ENCODE results near the gene C19orf25. TPM values are rescaled to one million over a fixed set of nuclear protein-coding genes. Genes with fewer than 3 reads are reported as not detected.
"Not testable (repeated sequence)": the region's sequence is repeated elsewhere in the genome, so short reads cannot be mapped to it uniquely, and the experiment has no call there.

Gene C19orf25
- total RNA-seq, 1 experiment from 2014 or later = 35.0 TPM

- no TSS peak for BruUV-seq (replicated peaks)
- Histone ChIP-seq H3K36me3 (ENCODE audit: insufficient read depth, low read length, poor library complexity, severe bottlenecking) (peaks cover 37% of the 10 kb centered on the region), H3K4me3 (ENCODE audit: low read depth, low read length, poor library complexity, severe bottlenecking) (no peak overlapping the region), H3K27me3 (replicated peaks; ENCODE audit: insufficient read depth, low read depth, low read length, poor library complexity) (peaks cover 6% of the 10 kb centered on the region), H3K9me3 (ENCODE audit: low read depth, low read length, poor library complexity, severe bottlenecking) (no peaks in the 10 kb centered on the region), H3K27ac (ENCODE audit: low read depth, low read length, poor library complexity, severe bottlenecking) (peak overlapping the region; percentile 37), H3K4me1 (ENCODE audit: insufficient read depth, low read length, poor library complexity, severe bottlenecking) (peaks cover 30% of the 10 kb centered on the region)
- CTCF ChIA-PET = no interaction called here
- TF ChIP-seq EZH2 (IDR thresholded peaks at IDR 0.05; ENCODE audit: borderline replicate concordance, low read depth, low read length, poor library complexity, severe bottlenecking) (no peak), CTCF (conservative IDR thresholded peaks at IDR 0.05; ENCODE audit: low read depth, low read length) (no peak)
- DNase-seq (ENCODE audit: low spot score) = no peak
- intact Hi-C loops (cut with micrococcal nuclease; ENCODE audit: unreplicated experiment) = loop anchor here (10.0 kb wide), 1 partner anchor 167 kb away; the partner anchor contains the start of gene FAM174C
- POLR2A ChIA-PET (ENCODE audit: low non-redundant PET) = interaction anchor here (0.7 kb wide), 1 partner anchor 1271 kb away, joined by 3 read pairs; no protein-coding TSS in a partner anchor
Measured at GRCh38 chr19:1441677-1442438, 37.2 kb downstream of the C19orf25 start.

DNA sequence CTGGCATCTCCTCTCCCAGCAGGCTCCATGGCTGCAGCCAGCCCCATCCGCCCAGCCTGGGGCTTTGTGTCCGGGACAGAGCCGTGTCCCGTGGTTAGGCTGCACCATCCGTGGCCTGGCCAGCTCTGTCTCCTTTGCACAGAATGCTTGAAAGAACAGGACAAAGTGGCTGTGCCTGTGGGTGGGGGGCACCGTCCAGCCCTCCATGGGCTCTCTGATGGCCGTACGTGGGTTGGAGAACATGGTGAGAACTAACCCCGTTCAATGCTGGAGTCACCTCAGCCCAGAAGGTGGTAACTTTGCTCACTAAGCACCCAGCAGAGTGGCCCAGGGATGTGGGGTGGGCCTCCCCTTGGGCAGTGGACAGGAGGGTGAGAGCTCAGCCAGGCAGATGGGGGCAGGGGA lies 38.0 kb downstream of the C19orf25 start:
- Histone ChIP-seq H3K36me3 (ENCODE audit: insufficient read depth, low read length, poor library complexity, severe bottlenecking) (peaks cover 37% of the 10 kb centered on the region), H3K4me1 (ENCODE audit: insufficient read depth, low read length, poor library complexity, severe bottlenecking) (peaks cover 24% of the 10 kb centered on the region), H3K4me3 (ENCODE audit: low read depth, low read length, poor library complexity, severe bottlenecking) (peak overlapping the region; percentile 85), H3K27me3 (replicated peaks; ENCODE audit: insufficient read depth, low read depth, low read length, poor library complexity) (no peaks in the 10 kb centered on the region), H3K27ac (ENCODE audit: low read depth, low read length, poor library complexity, severe bottlenecking) (peak overlapping the region; percentile 37), H3K9me3 (ENCODE audit: low read depth, low read length, poor library complexity, severe bottlenecking) (no peaks in the 10 kb centered on the region)
- no peak for DNase-seq (ENCODE audit: low spot score)
- TF ChIP-seq EZH2 (IDR thresholded peaks at IDR 0.05; ENCODE audit: borderline replicate concordance, low read depth, low read length, poor library complexity, severe bottlenecking) (no peak), CTCF (conservative IDR thresholded peaks at IDR 0.05; ENCODE audit: low read depth, low read length) (no peak)
- BruUV-seq (replicated peaks) = no TSS peak
- CTCF ChIA-PET = no interaction called here
- intact Hi-C loops (cut with micrococcal nuclease; ENCODE audit: unreplicated experiment) = loop anchor here (10.0 kb wide), 1 partner anchor 166 kb away; the partner anchor contains the start of gene FAM174C
- POLR2A ChIA-PET (ENCODE audit: low non-redundant PET) = interaction anchor here (0.6 kb wide), 1 partner anchor 615 kb away, joined by 3 read pairs; no protein-coding TSS in a partner anchor

DNA sequence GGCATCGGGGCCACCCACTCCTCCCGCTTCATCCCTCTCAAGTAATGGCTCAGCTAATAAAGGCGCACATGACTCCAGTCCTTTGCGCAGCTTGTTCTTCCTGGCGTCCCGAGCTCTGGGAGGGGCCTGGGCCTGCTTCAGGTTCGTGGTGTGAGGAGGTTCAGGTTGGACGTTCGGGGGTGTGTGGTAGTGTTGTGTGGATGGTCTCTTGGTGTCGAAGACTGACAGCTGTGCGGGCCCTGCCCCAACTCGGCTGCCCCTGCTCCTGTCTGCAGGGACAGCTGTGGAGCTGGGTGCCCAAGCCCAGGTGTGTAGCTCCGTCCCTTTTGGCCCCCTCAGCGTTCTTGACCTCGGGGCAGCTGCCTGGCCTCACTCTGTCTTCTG lies 38.6 kb downstream of the C19orf25 start:
- H3K27ac ChIP-seq (ENCODE audit: low read depth, low read length, poor library complexity, severe bottlenecking) = peak overlapping the region; percentile 37
- no peaks in the 10 kb centered on the region for H3K27me3 ChIP-seq (replicated peaks; ENCODE audit: insufficient read depth, low read depth, low read length, poor library complexity)
- CTCF ChIA-PET = no interaction called here
- DNase-seq (ENCODE audit: low spot score) = no peak
- H3K36me3 ChIP-seq (ENCODE audit: insufficient read depth, low read length, poor library complexity, severe bottlenecking) = peaks cover 40% of the 10 kb centered on the region
- no peaks in the 10 kb centered on the region for H3K9me3 ChIP-seq (ENCODE audit: low read depth, low read length, poor library complexity, severe bottlenecking)
- BruUV-seq (replicated peaks) = no TSS peak
- H3K4me3 ChIP-seq (ENCODE audit: low read depth, low read length, poor library complexity, severe bottlenecking) = peak overlapping the region; percentile 85
- POLR2A ChIA-PET (ENCODE audit: low non-redundant PET) = interaction anchor here (0.6 kb wide), 1 partner anchor 615 kb away, joined by 3 read pairs; no protein-coding TSS in a partner anchor
- intact Hi-C loops (cut with micrococcal nuclease; ENCODE audit: unreplicated experiment) = loop anchor here (10.0 kb wide), 1 partner anchor 166 kb away; the partner anchor contains the start of gene FAM174C
- no peak for TF ChIP-seq EZH2 (IDR thresholded peaks at IDR 0.05; ENCODE audit: borderline replicate concordance, low read depth, low read length, poor library complexity, severe bottlenecking)
- TF ChIP-seq CTCF (conservative IDR thresholded peaks at IDR 0.05; ENCODE audit: low read depth, low read length) = no peak
- H3K4me1 ChIP-seq (ENCODE audit: insufficient read depth, low read length, poor library complexity, severe bottlenecking) = peaks cover 24% of the 10 kb centered on the region

GRCh38 chr19:1439525-1440417 lies 39.2 kb downstream of the C19orf25 start:
- H3K9me3 ChIP-seq (ENCODE audit: low read depth, low read length, poor library complexity, severe bottlenecking); H3K27me3 ChIP-seq (replicated peaks; ENCODE audit: insufficient read depth, low read depth, low read length, poor library complexity); POLR2A ChIA-PET (ENCODE audit: low non-redundant PET); CTCF ChIA-PET; DNase-seq (ENCODE audit: low spot score); BruUV-seq (replicated peaks): not testable (repeated sequence)
- H3K27ac ChIP-seq (ENCODE audit: low read depth, low read length, poor library complexity, severe bottlenecking) = peak overlapping the region; percentile 94
- H3K36me3 ChIP-seq (ENCODE audit: insufficient read depth, low read length, poor library complexity, severe bottlenecking) = peaks cover 44% of the 10 kb centered on the region
- intact Hi-C loops (cut with micrococcal nuclease; ENCODE audit: unreplicated experiment) = loop anchor here (10.0 kb wide), 1 partner anchor 165 kb away; the partner anchor contains the start of gene FAM174C
- H3K4me1 ChIP-seq (ENCODE audit: insufficient read depth, low read length, poor library complexity, severe bottlenecking) = peaks cover 24% of the 10 kb centered on the region
- peak overlapping the region; percentile 85 for H3K4me3 ChIP-seq (ENCODE audit: low read depth, low read length, poor library complexity, severe bottlenecking)
